GM12892 (cell line): Measurements from ENCODE around the gene MAB21L1.

Experiments used
- DNase-seq: peaks from one replicate; pipeline ENCODE4 v3.0.0; 2011; ENCODE audit not compliant: insufficient read length
- FAIRE-seq: peaks from 2 replicates; lab custom pipeline; 2011; peaks lifted over from hg19 to GRCh38; lab: Jason Lieb, UNC
- POLR2A ChIP-seq: IDR thresholded peaks from 2 replicates; pipeline ENCODE4 v1.6.1; 2011; ENCODE audit warnings: low read depth, low read length, control low read depth
- POLR2AphosphoS5 ChIP-seq: IDR thresholded peaks from 2 replicates; pipeline ENCODE4 v1.6.1; 2011; ENCODE audit warnings: low read depth, low read length, control low read depth
- TAF1 ChIP-seq: IDR thresholded peaks from 2 replicates; pipeline ENCODE4 v1.6.1; 2011; ENCODE audit warnings: low read depth, mild to moderate bottlenecking, control low read depth, low read length, borderline replicate concordance

The MAB21L1 gene

GRCh38 chr13:35498231-35498630 lies 21.7 kb upstream of the MAB21L1 start:
- no peak for DNase-seq
- TF ChIP-seq POLR2AphosphoS5 (no peak), POLR2A (no peak)
- no peak for FAIRE-seq

GRCh38 chr13:35496761-35497386 lies 20.4 kb upstream of the MAB21L1 start:
- no peak for FAIRE-seq
- DNase-seq: no peak
- TF ChIP-seq POLR2A: no peak
- TF ChIP-seq TAF1: no peak
- no peak for TF ChIP-seq POLR2AphosphoS5

- no peak for FAIRE-seq
- DNase-seq: no peak
- no peak for TF ChIP-seq POLR2AphosphoS5
- no peak for TF ChIP-seq TAF1
- no peak for TF ChIP-seq POLR2A
These were observed 19.5 kb upstream of the MAB21L1 start for GRCh38 chr13:35496006-35496405.

- FAIRE-seq (no peak), DNase-seq (no peak)
- TF ChIP-seq POLR2A (no peak), TAF1 (no peak), POLR2AphosphoS5 (no peak)
These were observed 12.6 kb upstream of the MAB21L1 start for GRCh38 chr13:35489050-35489449.

GRCh38 chr13:35485424-35485823 lies 8.9 kb upstream of the MAB21L1 start:
- no peak for TF ChIP-seq POLR2A
- TF ChIP-seq TAF1: no peak
- TF ChIP-seq POLR2AphosphoS5: no peak
- FAIRE-seq (no peak), DNase-seq (no peak)

- no peak for DNase-seq
- no peak for FAIRE-seq
- TF ChIP-seq TAF1 (no peak), POLR2AphosphoS5 (no peak), POLR2A (no peak)
These were observed 7.9 kb upstream of the MAB21L1 start for GRCh38 chr13:35484384-35484783.

- no peak for TF ChIP-seq POLR2A
- no peak for TF ChIP-seq TAF1
- no peak for FAIRE-seq
- DNase-seq: no peak
These were observed 7.3 kb upstream of the MAB21L1 start for GRCh38 chr13:35483761-35484160.

GRCh38 chr13:35482527-35482926 lies 6.0 kb upstream of the MAB21L1 start:
- TF ChIP-seq POLR2A: no peak
- TF ChIP-seq TAF1: no peak
- TF ChIP-seq POLR2AphosphoS5: no peak

GRCh38 chr13:35481777-35482176 lies 5.3 kb upstream of the MAB21L1 start:
- FAIRE-seq (no peak), DNase-seq (no peak)
- no peak for TF ChIP-seq TAF1
- no peak for TF ChIP-seq POLR2A
- TF ChIP-seq POLR2AphosphoS5: no peak

More at GRCh38 chr13:35482527-35482926, 6.0 kb upstream of the MAB21L1 start:
- DNase-seq: no peak
- no peak for FAIRE-seq

GRCh38 chr13:35480346-35480745 lies 3.9 kb upstream of the MAB21L1 start:
- TF ChIP-seq POLR2AphosphoS5 (no peak), TAF1 (no peak), POLR2A (no peak)
- no peak for DNase-seq
- FAIRE-seq: no peak

GRCh38 chr13:35479706-35480105 lies 3.2 kb upstream of the MAB21L1 start:
- FAIRE-seq: no peak
- TF ChIP-seq POLR2A (no peak), TAF1 (no peak), POLR2AphosphoS5 (no peak)
- no peak for DNase-seq

- FAIRE-seq: no peak
- no peak for TF ChIP-seq POLR2AphosphoS5
- DNase-seq: no peak
These were observed 2.6 kb upstream of the MAB21L1 start for GRCh38 chr13:35479038-35479492.
